OCI-LY1 (cell line): ENCODE data around the gene SPTLC3.

Experiments
- CTCF ChIP-seq: fragments of 200-600 bp; sonication (generic), shearing (Covaris generic); IDR thresholded peaks from 2 replicates; pipeline ENCODE4 v1.5.1; 2017; ENCODE audit warnings: mild to moderate bottlenecking, antibody characterized with exemption, low read length, moderate library complexity, mixed read lengths
- EZH2 ChIP-seq: fragments of 200-600 bp; sonication (generic), shearing (Covaris generic); IDR thresholded peaks from 2 replicates; pipeline ENCODE4 v1.8.0; 2017; ENCODE audit warnings: borderline replicate concordance, mixed run types, mild to moderate bottlenecking, antibody characterized with exemption, low read length, moderate library complexity, mixed read lengths

DNA sequence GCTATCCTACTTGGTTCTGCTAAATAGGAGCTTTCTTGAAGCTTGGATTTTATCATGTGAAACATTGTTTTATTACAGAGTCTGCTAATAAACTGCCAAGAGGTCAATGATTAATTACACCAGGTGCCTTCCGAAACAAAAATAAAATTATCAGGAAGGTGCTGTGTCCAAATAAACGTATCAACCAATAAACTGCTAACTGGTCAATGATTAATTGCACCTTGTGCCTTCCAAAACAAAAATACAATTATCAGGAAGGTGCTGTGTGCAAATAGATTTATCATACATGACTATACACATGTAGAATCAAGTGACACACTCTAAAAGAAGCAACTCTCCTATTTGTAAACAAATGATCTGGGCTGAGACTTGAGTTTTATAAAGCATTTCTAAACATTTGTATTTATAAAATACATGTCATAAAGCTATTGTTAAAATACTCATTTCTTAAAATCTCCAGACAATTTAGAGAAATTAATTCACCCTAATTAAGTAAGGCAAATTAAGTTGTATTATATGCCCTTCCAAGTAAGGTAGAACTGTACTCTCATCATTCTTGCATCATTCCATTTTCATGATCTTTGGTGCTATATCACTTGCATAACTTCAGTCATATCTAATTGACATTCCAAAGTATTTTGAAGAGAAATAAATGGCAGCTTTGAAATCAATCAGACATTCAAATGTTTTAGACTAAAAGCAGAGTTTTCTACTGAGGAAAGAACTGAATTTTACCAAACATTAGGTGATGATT lies 26.8 kb downstream of the SPTLC3 start:
- TF ChIP-seq CTCF, result no peak
- no peak for TF ChIP-seq EZH2
